NCI-H1694 (cell line): ENCODE results near the gene CPNE4.
A peak's percentile ranks its signal among the peaks of the same experiment; 100 is the strongest.
"Not testable (repeated sequence)": the region's sequence is repeated elsewhere in the genome, so short reads cannot be mapped to it uniquely, and the experiment has no call there.

Source experiments
- DNase-seq: peaks from one replicate; lab custom pipeline; 2025; lab: John Stamatoyannopoulos, UW

Gene CPNE4

DNA sequence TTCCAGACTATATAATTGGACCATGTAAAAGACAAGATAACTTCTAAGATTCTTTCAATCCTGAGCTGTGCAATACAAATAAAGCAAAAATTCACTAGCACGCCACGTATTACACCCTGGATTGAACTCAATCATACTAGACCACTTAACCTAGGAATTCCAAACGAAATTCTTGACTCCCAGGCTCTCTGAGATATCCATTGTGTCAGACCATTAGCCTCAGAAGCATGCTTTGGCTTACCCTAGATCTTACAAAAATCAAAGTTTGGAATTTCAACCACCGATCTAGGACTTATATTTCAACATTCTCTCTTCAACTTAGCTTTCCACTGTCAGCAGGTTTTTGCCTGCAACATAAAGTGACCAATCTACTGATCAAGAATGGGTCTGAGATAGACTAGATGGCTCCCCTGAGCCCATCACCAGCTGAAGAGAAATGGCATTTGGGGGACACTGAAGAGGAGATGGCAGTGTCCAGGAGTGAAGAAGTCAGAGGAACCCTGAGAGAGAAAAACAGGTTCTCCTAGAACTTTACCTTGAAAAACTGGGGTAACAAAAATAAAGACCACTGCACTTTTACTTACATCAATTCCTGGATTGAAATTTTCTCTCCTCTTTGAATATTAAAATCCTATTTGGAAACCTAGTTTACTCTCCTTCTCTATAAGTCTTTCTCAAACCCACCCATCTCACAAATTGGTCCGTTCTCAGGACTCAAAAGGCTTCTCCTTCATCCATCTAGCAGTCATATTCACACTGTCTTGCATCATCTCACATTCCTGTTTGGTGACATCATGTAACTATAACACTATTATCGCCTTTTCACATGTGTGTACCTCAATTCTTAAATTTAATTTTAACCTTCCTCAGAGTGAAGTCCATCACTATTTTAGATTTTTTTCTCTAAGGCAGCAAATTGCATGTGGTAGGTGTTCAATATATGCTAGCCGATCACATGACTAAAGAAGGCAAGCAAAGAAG lies 18.5 kb downstream of the CPNE4 start:
- DNase-seq, result no peak

DNA sequence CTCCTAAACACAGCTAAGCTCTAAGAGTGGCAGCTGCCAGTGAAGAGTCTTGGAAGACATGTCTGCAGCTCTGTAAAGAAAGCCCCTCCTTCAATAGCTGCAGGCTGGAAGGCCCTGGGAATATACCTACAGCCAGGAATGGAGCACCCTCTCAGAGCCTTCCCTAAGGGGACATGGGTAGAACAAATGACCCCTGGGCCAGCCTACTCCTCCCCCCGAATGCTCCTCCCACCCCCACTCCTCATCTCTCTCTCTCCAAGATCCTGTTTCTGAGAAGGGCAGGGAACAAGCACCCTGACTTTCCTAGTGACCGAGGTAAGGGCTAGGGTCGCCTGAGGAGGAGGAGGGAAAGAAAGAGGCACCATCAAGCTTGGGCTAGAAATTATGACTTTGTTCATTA lies 20.7 kb downstream of the CPNE4 start:
- no peak for DNase-seq

DNA sequence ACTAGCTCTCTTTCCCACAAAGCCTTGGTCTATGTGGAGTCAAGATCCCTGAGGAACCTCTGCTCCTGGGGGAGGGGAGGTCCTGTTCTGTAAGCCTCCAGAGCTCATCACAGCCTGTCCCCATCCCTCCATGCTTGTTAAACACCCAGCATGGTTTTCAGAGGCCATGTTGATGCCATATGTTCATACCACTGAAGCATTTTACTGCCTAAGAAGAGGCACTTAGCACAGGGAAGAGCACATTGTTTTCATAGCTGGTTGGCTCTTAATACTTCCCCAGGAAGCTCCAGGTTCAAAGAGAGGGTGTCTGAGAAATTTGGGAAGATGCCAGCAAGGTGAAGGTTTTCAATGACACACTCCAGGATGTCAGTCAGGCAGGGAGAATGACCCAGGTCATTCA lies 25.6 kb downstream of the CPNE4 start:
- DNase-seq, result no peak

DNA sequence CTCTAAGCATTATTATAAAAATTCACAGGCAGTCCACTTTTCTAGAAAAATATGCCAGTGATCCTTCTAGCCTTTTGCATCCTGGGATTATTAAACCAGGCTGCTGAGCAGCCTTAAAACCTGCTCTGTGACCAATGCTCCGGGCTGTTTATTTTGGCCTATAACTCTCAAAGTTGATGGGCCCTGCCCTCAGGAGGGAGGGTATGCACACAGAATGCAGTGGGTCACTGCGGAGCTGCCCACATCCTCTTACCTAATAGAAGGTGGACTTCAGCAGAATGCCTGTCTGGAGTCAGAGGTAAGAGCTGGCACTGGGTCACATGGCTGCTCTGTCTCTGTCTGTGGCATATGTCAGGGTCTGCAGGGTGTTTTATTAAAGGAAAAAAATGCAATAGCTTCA lies 26.0 kb downstream of the CPNE4 start:
- DNase-seq, result no peak

DNA sequence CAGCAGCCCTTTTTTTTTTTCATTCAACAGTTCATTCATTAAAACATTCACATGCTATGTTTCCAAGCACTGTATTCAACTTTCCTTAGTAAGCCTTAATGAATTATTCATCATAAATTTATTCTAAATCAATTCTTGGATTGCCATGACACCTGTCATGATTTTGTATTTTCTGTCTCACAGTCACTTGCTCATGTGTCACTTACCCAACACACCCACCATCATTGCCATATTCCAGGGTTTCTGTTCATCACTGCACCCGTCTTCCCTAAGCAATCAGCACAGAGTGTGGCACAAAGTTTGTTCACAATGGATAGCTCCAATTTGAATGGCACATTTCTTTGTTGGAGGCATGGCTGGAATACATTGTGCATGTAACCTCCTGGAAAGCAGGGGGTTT lies 27.2 kb downstream of the CPNE4 start:
- DNase-seq, result no peak

DNA sequence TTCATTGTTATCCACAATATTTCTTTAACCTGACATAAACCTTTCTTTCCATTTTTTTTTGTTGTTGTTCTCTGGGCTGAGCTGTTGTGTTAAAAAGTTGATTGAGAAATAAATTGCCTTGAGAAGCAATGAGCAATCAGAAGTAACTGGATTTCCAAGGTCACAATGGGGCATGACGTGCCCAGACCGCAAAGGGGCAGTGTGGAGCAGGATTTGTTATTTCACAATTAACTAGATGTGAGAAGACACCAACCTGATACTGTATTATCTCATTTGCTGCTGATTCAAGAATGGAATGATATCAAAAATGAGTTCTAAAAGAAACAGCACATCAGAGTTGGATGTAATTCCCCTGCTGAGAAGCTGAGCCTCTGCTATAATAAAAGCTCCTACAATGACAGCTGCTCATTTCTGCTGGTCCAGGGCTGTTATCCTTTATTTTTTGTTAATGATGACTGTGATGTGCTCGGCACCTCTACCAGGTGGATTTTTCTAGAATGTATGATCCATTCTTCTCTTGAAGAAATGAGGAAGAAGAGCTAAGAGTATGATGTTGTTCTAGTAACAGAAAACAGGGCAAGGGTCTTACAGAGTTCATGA lies 28.1 kb downstream of the CPNE4 start:
- peak; percentile 8 for DNase-seq

DNA sequence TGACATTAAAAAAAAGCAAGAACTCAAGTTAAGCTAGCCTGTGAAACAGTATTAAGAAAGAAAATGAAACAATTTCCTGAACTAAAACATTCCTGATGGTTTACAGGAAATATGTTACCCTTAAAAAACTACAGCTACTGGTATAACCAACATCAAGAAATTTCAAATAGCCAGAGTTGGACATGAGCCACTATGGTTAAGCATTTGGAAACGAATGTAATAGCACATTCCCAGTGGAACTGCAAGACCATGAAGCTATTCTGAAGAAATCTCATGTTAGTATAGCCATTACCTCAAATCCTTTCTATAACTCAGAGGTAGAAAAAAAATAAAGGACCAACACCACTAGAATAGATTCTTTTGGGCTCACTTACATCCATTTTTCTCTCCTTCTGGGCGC lies 30.2 kb downstream of the CPNE4 start:
- DNase-seq, result no peak

DNA sequence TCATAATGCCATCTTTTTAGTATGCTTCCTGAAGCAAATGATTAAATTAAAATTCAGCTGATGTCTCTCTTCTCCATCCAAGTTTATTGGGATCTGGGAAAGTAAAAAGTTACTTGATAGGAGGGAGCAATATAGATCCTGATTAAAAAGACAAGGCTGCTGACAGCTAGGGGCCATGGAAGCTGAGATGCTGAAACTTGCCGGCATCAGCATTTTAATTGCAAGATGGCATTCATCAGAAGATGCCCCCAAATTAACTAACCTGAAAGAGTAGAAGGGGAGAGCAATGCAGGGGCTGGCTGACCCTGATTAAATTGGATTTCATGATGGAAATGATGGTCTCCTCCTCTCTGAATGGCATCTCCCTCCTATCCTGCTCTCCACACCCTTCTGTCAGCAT lies 31.1 kb downstream of the CPNE4 start:
- DNase-seq, result no peak

DNA sequence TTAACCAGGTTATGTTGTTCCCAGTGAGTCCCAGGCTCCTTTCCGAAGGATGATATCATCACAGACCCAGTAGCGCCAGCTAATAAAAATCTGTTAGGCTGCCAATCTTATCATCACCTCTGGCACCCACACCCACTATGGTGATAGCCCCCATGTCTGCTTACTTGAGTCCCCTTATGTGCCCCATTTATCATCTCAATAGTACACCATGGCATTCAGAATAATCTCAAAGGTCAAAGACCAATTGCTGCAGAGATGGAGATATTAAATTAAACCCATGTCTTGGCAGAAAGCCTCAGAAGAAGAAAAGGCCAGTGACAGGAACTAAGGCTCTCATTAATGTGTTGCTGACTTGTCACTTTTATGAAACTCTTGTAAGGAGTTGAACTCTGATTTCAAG lies 32.8 kb downstream of the CPNE4 start:
- DNase-seq, result no peak

DNA sequence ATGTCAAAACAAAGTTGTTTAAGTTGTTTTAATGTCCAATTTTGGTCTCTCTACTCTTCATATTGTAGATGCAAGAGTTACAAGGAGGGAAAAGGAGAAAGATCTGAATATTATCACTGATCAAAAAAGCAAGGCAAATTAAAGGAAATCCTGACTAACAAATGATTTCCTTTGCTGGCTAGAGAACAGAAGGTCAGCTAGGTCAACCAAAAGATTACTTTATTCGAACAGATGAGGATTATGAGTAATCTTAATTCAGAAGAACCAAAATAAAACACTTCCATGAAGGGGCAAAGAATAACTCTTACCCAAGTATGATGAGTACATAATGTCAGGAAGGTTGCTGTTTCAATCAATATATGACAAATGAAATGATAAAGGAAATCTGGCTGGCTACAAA lies 33.8 kb downstream of the CPNE4 start:
- no peak for DNase-seq

DNA sequence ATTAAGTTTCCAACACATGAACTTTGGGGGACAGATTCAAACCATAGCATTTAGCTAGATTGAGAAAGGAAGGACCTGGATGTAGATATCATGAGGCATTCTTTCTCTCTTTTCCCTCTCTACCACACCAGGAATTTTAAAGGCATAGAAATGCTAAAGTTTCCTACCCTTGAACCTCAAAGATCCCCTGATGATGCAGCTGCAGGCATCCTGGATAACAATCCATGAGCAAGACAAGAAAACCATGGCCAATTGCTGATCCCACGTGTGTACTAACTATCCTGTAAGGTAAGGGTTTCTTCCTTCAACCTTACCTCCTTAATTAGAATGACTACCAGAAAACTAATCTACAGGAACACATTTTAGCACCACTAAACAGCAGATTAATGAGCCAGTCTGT lies 36.8 kb downstream of the CPNE4 start:
- DNase-seq, result no peak

DNA sequence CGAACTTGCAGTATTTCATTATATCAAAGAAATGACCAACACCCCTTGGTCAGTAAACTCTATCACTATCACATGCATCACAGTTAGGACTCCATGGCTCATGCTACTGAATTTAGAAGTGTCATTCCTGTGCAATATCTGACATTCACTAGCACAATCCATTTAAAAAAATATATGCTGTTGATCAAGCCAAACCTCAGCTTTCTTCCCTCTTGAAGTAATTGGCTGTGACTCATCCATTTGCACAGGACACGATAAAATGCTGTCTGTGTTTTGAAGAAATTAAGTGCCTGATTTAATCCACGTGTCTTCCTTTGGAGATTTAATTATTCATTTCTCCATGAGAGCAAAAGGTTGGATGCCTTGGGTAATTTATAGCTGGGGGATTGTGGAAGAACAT lies 38.9 kb downstream of the CPNE4 start:
- no peak for DNase-seq

DNA sequence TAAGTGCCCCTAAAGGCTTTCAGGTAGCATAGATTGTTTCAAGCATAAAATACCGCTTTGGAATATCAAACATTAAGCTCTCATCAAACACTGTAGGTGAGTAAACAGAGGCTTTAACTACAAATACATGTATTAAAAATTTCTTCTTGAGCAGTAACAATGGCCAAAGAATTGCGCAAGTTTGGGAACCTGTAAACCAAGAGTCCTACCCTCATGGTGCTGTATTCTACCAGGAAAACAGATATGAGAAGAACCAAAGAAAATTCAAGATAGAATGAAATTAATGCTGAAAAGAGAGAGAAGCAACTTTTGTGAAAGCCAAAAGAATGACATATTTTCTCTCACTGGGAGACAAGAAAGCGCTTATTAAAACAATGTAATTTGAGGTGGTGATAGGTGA lies 45.5 kb downstream of the CPNE4 start:
- DNase-seq, result no peak

DNA sequence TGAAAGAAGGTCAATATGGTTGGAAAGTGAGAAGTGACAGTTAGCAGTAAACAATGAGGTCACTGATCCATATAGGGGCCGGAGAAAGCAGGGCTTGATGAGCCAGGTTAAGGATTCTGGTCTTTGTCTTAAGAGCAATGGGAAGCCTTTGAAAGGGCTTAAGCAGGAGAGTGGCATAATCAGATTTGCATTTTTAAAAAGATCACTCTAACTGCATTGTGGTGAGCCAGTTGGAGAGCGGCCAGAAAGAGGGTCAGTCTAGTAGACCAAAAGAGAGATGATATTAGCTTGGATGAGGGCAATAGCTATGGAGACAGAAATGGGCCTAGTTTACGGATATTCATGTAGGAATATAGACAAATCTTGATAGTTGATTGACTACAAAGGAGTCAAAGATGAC lies 46.6 kb downstream of the CPNE4 start:
- no peak for DNase-seq

DNA sequence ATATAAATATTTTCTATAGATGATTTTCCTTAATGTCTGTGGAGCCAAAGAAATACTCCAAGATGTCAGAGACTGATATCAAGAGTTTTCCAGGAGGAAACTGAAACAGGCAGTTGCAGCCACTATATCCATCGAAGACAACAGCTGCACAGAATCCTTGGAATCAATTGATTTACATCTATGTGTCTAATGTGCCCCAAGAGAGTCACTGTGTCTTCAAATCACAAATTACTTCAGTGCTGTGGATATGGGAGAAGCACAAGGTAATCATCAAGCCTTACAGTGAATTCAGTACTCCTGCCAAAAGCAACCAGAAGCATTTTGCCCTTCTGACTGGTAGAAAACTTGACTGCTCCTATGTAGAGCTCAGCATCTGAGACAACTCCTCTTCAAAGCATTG lies 51.1 kb downstream of the CPNE4 start:
- DNase-seq, result no peak

DNA sequence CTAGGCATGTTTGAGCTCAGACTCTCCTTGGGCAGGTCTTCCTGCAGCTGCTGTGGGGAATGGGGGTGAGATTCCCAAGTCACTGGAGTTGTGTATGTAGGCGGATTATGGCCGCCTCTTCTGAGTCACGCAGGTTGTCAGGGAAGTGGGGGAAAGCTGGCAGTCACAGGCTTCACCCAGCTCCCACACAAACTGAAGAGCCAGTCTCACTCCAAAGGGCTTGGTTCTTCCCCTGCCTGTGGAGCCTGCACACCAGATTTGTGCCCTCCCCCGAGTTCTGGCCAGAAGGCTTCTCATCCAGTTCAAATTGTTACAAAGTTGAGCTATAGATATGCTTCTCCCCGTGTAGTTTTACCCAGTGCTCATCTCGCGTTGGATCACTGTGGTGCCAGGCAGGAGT lies 53.5 kb downstream of the CPNE4 start:
- no peak for DNase-seq

DNA sequence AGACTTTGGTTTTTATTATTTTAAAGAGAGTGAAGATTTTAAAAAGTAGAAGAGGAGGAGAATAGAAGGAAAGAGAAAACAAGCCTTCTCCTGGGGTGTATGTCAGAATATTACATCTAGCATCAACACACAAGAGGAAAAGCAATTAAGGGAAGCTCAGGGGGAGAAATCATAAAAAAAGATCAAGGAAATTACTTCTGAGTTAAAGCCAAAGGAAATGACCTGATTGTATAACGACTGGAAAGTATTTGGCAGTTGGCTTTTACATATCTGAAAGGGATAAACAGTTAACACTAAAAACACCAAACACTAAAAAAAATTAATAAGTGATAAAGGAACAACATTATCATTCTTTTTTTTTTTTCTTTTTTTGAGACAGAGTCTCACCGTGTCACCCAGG lies 58.4 kb downstream of the CPNE4 start:
- DNase-seq, result no peak

DNA sequence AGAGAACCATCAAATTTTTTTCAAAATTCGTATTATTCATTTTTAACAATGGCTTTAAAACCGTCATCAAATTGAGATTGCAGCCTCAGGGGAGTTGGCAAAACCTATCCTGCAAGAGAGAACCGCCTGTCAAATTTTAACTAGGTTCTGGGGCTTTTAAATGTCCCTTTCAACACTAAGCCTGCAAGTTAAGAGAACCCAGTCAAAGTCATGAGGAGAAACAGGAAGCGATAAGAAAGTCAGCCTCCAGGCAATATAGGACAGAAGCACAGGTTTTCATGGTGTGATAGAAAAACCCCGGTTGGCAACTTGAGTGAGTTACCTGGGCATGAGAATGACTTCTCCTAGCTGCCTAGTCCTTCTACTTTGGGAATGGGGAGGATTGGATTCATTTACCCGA lies 59.8 kb downstream of the CPNE4 start:
- DNase-seq, result no peak

DNA sequence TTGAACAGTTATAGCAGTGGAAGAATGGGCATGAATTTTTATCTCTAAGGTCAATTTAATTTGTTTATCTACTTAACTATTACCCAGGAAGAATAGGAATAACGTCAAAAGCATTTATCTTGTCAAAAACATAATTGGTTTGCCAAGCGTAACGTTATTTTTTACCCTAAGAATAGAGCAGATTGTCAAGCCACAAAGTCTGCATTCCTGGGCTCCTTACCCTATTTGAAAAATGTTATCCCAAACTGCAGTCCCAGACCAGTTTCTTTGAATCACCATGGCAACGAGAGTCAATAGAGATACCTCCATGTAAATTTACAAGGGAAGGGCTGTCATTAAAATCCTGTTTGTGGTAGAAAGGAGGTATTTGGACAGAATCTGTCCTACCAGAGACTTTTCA lies 61.1 kb downstream of the CPNE4 start:
- no peak for DNase-seq

DNA sequence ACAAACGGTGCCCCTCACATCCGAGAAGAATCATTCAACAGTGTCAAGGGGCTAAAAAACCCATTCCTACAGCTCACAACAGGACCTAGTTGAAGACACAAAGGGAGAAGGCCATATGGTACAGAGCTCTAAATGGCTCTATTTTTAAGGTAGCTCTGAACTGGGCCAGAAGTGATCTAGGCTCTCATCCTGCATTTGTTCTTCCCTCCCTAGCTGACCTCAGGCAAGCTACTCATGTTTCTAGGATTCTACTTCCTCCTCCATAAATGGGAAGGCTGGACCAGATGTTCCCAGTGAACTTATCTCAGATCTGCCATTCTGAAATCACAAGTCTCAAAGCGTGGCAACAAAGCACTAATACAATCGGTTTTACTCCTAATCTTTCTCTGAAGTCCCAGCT lies 62.3 kb downstream of the CPNE4 start:
- no peak for DNase-seq

DNA sequence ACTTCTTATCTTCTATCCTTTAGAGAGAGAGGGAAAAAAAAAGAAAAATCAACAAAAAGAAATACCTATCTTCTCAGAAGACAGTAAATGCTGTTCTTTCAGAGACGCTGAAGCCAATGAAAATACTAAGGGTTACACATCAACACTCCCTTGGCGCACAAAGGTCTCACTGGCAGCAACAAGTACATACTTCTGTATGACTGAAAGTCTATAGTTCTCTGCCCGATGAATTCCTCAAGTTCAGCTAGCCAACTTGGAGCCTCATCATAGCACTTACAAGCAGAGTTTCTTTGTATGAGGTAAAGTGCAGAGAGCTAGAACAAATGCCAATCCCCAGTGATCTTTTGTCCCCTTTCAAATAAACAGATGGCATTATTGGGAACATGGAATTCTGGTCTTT lies 62.7 kb downstream of the CPNE4 start:
- DNase-seq, result no peak

DNA sequence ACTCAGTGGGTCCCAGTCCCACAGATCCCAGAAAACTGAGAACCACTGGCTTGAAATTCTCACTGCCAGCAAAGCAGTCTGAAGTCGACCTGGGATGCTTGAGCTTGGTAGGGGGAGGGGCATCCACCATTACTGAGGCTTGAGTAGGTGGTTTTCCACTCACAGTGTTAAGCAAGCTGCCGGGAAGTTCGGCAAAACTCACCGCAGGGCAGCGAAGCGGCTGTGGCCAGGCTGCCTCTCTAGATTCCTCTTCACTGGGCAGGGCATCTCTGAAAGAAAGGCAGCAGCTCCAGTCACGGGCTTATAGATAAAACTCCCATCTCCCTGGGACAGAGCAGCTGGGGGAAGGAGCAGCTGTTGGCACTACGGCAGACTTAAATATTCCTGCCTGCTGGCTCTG lies 71.4 kb downstream of the CPNE4 start:
- not testable (repeated sequence) for DNase-seq

DNA sequence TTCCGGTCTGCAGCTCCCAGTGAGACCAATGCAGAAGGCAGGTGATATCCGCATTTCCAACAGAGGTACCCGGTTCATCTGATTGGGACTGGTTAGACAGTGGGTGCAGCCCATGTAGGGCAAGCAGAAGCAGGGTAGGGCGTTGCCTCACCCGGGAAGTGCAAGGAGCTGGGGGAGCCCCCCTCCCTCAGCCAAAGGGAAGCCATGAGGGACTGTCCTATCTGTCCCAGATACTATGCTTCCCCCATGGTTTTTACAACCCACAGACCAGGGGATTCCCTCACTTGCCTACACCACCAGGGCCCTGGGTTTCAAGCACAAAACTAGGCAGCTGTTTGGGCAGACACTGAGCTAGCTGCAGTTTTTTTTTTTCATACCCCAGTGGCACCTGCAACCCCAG lies 71.8 kb downstream of the CPNE4 start:
- DNase-seq, result no peak

DNA sequence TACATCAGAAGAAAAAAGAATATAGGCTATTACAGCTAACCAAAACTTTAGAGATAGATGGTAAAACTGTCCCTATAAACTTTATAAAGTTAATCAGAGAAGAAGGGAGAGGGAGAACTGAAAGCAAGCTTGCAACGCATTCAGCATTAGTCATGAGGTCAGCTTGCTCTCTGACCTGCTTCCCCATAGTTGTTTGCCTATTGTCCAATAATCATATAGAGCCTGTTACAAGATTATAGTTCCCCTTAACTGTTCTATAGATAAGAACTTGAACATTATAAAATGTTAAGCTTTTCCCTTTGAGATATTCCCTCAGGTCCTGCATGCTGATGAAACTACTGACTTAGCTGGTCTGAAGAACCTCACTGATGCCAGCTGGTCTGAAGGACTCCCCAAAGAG lies 74.5 kb downstream of the CPNE4 start:
- no peak for DNase-seq
